GM21786 (cell line): ENCODE measurements around the gene PTTG1IP.

ENCODE experiments used
- ATAC-seq: cut with Tn5 transposase; IDR thresholded peaks from one replicate; pipeline ENCODE4 v1.9.1; 2021; ENCODE audit not compliant: unreplicated experiment

Gene PTTG1IP

GRCh38 chr21:44866780-44867179 lies 6.7 kb downstream of the PTTG1IP start:
- no peak for ATAC-seq

DNA sequence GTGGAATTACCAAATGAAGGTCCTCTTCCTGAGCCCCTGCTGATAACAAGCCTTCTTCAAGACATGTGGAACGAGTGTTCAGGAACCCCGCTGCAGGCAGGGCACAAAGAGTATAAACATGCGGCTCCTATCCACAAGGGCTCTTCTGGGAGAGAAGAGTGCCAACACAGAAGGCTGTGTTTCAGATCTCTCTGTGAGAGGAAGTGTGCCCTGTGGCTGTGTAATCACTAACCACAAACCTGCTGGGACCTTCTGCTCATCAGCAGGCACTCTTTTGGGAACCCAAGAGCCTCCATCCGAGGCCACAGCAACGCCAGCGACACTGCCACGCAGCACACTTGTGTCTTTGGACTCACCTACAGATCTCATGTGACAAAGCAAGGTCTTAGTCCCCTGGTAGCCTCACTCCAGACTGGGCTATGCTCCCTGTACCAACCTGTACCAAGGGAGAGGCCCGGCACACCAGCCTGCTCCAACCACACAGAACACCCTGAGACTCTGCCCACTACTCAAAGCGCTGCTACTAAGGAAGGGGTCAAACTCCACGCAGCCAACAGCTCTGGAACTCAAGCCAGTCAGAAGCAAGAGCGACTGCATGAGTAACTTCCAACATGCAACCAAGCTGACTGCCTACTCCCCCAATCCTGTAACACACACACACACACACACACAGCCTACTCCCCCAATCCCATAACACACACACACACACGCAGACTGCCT lies 7.8 kb downstream of the PTTG1IP start:
- ATAC-seq, result peak; percentile 58

DNA sequence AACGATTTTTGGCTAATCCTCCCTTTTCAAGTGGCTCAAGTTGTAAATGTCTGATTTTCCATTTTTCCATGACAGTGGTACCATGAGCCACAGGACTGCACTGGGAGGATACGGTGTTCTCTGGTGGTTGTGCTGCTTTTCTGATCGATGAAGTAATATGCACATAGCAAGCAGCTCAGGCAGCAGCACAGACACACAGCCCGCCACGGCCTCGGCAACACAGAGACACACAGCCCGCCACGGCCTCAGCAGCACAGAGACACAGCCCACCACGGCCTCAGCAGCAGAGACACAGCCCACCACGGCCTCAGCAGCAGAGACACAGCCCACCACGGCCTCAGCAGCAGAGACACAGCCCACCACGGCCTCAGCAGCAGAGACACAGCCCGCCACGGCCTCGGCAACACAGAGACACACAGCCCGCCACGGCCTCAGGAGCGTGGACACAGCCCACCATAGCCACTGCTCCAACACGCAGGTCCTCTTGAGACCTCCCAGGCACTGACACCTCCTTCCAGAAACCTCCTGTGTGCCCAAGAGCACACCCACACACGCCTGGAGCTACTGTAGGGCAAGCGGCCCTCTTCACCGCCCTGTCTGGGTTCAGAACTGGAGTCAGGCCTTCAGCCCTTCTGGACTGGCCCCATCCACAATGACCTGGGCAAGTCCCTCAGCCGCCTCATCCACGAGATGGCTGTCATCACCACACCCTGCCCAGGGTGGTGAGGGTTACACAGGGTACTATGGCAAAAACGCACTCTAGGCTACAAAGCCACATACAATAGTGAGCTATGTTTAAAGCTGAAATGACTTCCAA lies 10.4 kb downstream of the PTTG1IP start:
- ATAC-seq, result no peak

GRCh38 chr21:44858791-44859190 lies 14.7 kb downstream of the PTTG1IP start:
- no peak for ATAC-seq

DNA sequence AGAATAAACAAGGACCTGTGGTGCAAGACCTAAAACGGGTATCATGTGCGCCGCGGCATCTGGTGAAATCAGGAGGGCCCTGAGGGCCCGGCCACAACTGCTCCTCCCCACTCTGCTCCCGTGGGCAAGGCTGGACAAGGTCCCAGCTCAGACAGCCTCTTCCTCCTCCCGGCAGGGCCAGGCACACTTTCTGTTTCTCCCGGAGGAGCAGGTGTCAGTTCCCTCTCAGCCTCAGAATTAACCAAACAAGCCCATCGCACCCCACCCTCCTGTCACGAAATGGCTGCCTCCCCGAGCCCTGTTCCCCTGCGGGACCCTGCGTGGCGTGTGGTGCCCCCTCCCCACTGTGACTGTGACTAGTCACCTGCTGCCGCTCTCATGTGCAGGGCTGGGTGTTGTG lies 15.2 kb downstream of the PTTG1IP start:
- no peak for ATAC-seq

DNA sequence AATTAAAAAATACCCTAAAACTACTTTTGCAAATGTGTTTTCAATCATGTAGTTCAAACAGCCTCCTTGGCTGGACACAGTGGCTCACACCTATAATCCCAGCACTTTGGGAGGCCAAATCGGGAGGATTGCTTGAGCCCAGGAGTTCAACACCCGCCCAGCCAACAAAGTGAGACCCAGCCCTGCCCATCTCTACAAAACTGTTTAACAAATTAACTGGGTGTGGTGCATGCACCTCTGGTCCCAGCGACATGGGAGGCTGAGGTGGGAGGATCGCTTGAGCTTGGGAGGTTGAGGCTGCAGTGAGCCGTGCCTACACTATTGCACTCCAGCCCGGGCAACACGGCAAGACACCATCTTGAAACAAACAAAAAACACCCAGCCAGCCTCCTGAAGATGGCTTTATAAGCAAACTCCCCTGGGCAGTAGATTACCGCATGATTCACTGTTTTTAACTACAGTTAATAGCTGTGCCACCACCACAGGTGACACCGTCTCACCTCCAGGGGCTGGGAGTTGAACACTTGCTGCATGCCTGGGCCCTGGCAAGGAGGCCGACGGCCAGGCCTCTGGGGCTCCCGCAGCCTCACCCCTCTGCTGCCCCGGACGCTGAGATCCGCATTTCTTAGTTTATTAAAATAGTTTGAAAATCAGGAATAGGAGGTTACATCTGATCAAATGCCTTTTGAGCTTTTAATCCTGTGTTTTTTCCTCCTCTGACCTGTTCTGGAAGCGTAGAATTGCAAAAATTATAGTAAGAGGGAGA lies 16.2 kb downstream of the PTTG1IP start:
- no peak for ATAC-seq

GRCh38 chr21:44856131-44856530 lies 17.4 kb downstream of the PTTG1IP start:
- no peak for ATAC-seq

GRCh38 chr21:44855572-44855971 lies 17.9 kb downstream of the PTTG1IP start:
- ATAC-seq, result no peak

DNA sequence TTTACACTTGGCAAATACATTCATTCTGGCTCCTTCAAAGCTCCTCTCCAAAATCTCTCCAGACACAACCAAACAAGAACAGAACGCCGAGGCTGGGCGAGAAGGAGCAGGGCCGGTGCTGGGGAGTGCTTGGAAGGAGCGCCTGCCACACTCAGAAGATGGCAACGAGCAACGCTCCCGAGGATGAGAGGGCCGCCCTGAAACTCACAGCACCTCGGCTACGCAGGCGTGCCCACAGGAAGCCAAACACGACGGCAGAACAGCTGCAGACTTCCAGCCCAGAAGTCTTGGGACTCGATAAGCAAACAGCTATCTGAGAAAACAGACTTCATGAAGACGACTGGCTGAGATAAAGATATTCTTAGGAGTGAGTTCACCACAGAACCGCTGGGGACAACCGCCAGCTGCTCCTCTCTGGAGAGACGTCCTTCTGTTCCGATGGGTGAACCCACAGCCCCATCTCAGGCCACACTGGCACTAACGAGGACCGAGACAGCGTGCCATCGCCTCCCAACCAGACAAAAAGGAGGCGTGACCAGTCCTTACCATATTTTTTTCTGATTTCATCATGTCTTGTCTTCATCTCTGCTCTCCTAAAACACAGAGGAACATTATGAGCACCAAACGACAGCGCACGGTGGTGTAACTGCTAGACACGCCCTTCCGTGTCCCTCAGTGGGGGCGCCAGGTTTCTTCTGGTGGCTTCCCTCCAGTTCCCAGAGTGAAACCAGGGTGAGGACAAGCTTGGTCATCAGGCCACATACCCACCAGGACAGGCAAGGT lies 18.6 kb downstream of the PTTG1IP start:
- no peak for ATAC-seq

- no peak for ATAC-seq
Observed at GRCh38 chr21:44854391-44854663, 19.2 kb downstream of the PTTG1IP start.

DNA sequence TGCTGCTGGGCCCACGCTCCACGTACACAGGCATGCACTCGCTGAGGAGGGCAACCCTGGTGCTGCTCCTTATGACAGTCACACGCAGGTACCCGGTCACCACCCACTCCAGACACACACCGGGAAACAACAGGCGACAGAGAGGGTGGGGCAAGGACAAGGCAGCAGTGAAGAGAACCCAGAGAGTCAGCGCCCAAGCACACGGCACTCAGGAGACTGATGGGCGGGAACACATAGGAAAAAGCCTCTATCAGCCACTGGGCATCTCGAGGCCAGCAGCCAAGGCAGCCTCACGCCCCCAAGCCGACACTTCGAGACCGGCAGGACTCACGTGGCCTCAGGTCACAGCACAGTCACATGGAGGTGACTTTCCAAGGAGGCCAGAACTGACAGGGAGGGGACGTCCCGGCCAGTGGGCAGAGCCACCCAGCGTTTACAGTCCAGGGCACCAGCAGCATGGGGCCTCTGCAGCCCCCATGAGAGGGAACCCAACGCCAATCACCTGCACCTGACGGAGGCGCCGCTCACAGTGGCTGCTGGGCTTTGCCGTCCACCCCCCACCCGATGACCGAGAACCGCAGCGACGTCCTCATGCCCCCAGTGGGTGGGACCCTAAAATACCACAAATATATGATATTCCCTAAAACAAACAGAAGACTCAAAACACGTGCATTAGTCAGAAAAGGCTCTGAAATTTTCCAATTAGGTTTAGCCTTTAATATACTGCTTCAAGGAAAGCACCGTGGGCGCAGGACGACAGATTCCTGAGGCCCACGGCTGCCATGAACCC lies 19.7 kb downstream of the PTTG1IP start:
- no peak for ATAC-seq

- ATAC-seq, result no peak
Observed at GRCh38 chr21:44850905-44851657, 22.4 kb downstream of the PTTG1IP start.

- no peak for ATAC-seq
Observed at GRCh38 chr21:44850208-44850800, 23.2 kb downstream of the PTTG1IP start.

- no peak for ATAC-seq
Observed at GRCh38 chr21:44849616-44850130, 23.8 kb downstream of the PTTG1IP start.

- ATAC-seq, result no peak
Observed at GRCh38 chr21:44848821-44849521, 24.5 kb downstream of the PTTG1IP start.

GRCh38 chr21:44847261-44848056 lies 26.0 kb downstream of the PTTG1IP start:
- no peak for ATAC-seq

GRCh38 chr21:44846485-44847260 lies 26.8 kb downstream of the PTTG1IP start:
- ATAC-seq, result no peak
